ENCODE data around the gene KDM1B.
A peak's percentile ranks its signal among the peaks of the same experiment; 100 is the strongest.
"Not testable (repeated sequence)": the region's sequence is repeated elsewhere in the genome, so short reads cannot be mapped to it uniquely, and the experiment has no call there.

Gene KDM1B

GRCh38 chr6:18186540-18187250, 31.5 kb downstream of the KDM1B start:
- DNase-seq: peak; percentile 42

- no peak for DNase-seq
These were observed 32.5 kb downstream of the KDM1B start for GRCh38 chr6:18187701-18188100.

- DNase-seq: no peak
These were observed 34.0 kb downstream of the KDM1B start for GRCh38 chr6:18189196-18189595.

GRCh38 chr6:18192026-18192425, 36.8 kb downstream of the KDM1B start:
- no peak for DNase-seq

GRCh38 chr6:18203786-18204185, 48.6 kb downstream of the KDM1B start:
- peak; percentile 55 for DNase-seq

- no peak for DNase-seq
These were observed 49.5 kb downstream of the KDM1B start for GRCh38 chr6:18204691-18205090.

GRCh38 chr6:18206591-18206990, 51.4 kb downstream of the KDM1B start:
- no peak for DNase-seq

- DNase-seq: no peak
These were observed 52.2 kb downstream of the KDM1B start for GRCh38 chr6:18207438-18207837.

- DNase-seq: no peak
These were observed 52.7 kb downstream of the KDM1B start for GRCh38 chr6:18207949-18208348.

- not testable (repeated sequence) for DNase-seq
These were observed 53.6 kb downstream of the KDM1B start for GRCh38 chr6:18208778-18209177.

- no peak for DNase-seq
These were observed 54.4 kb downstream of the KDM1B start for GRCh38 chr6:18209539-18210197.

GRCh38 chr6:18210707-18211106, 55.5 kb downstream of the KDM1B start:
- no peak for DNase-seq

GRCh38 chr6:18211338-18211737, 56.1 kb downstream of the KDM1B start:
- DNase-seq: no peak

GRCh38 chr6:18212231-18212630, 57.0 kb downstream of the KDM1B start:
- no peak for DNase-seq

GRCh38 chr6:18213439-18213838, 58.2 kb downstream of the KDM1B start:
- no peak for DNase-seq

- DNase-seq: no peak
These were observed 58.8 kb downstream of the KDM1B start for GRCh38 chr6:18214003-18214402.

- DNase-seq: no peak
These were observed 60.2 kb downstream of the KDM1B start for GRCh38 chr6:18215436-18215835.

- peak; percentile 77 for DNase-seq
These were observed 61.2 kb downstream of the KDM1B start for GRCh38 chr6:18216411-18216810.

GRCh38 chr6:18218233-18218632, 63.0 kb downstream of the KDM1B start:
- no peak for DNase-seq

- no peak for DNase-seq
These were observed 64.4 kb downstream of the KDM1B start for GRCh38 chr6:18219591-18219990.

GRCh38 chr6:18221288-18221615, 66.0 kb downstream of the KDM1B start:
- DNase-seq: no peak

GRCh38 chr6:18226451-18227105, 71.4 kb downstream of the KDM1B start:
- peak; percentile 71 for DNase-seq

- not testable (repeated sequence) for DNase-seq
These were observed 71.9 kb downstream of the KDM1B start for GRCh38 chr6:18227166-18227565.

- DNase-seq: not testable (repeated sequence)
These were observed 73.4 kb downstream of the KDM1B start for GRCh38 chr6:18228590-18228989.
